Ovary (tissue), 1 donor: Measurements from ENCODE around the gene PRPF38B.

ENCODE experiments used
- EP300 ChIP-seq: sonication (generic); formaldehyde crosslinking; IDR thresholded peaks from one replicate; pipeline ENCODE4 v1.6.1; 2017; ENCODE audit warnings: antibody characterized with exemption
- POLR2A ChIP-seq: fragments of 450-650 bp; IDR thresholded peaks from one replicate; pipeline ENCODE4 v1.6.1; 2017; ENCODE audit warnings: antibody characterized with exemption, mild to moderate bottlenecking, moderate library complexity

GRCh38 chr1:108686614-108687313 is 5.3 kb upstream of the PRPF38B start:
- TF ChIP-seq POLR2A = no peak
- no peak for TF ChIP-seq EP300
